Hepatocyte (in vitro differentiated cells): ENCODE measurements around the gene FBXW5. TPM values are rescaled to one million over a fixed set of nuclear protein-coding genes. Genes with fewer than 3 reads are reported as not detected.

Experiments used
- DNase-seq: peaks from one replicate; pipeline ENCODE4 v3.0.0-alpha.2; 2016; ENCODE audit warnings: low spot score
- H2AFZ ChIP-seq: fragments of 200-600 bp; sonication (generic); 2 replicates; pipeline ENCODE4 v1.6.0; 2016; ENCODE audit warnings: antibody characterized with exemption, mild to moderate bottlenecking
- H3K27ac ChIP-seq: fragments of 200-600 bp; sonication (generic); 2 replicates; pipeline ENCODE4 v1.5.1; 2016; ENCODE audit warnings: mild to moderate bottlenecking
- H3K27me3 ChIP-seq: fragments of 200-600 bp; sonication (generic); 2 replicates; pipeline ENCODE4 v1.6.1; 2016
- H3K36me3 ChIP-seq: fragments of 200-600 bp; sonication (generic); replicated peaks from 2 replicates; pipeline ENCODE4 v1.5.1; 2016; ENCODE audit warnings: low read depth; ENCODE audit not compliant: insufficient read depth
- H3K4me1 ChIP-seq: fragments of 200-600 bp; sonication (generic); 2 replicates; pipeline ENCODE4 v1.5.1; 2016; ENCODE audit warnings: mild to moderate bottlenecking, moderate library complexity; ENCODE audit not compliant: insufficient read depth
- H3K4me2 ChIP-seq: fragments of 200-600 bp; sonication (generic); 2 replicates; pipeline ENCODE4 v1.6.0; 2016
- H3K4me3 ChIP-seq: fragments of 200-600 bp; sonication (generic); 2 replicates; pipeline ENCODE4 v1.5.1; 2016; ENCODE audit warnings: mild to moderate bottlenecking
- H3K79me2 ChIP-seq: fragments of 200-600 bp; sonication (generic); 2 replicates; pipeline ENCODE4 v1.6.0; 2017; ENCODE audit warnings: mild to moderate bottlenecking
- H3K9me2 ChIP-seq: fragments of 200-600 bp; sonication (generic); replicated peaks from 2 replicates; pipeline ENCODE4 v1.6.0; 2017; ENCODE audit warnings: mild to moderate bottlenecking; ENCODE audit not compliant: insufficient read depth
- H3K9me3 ChIP-seq: fragments of 200-600 bp; sonication (generic); 2 replicates; pipeline ENCODE4 v1.5.1; 2016; ENCODE audit warnings: low read depth, mild to moderate bottlenecking
- H4K20me1 ChIP-seq: fragments of 200-600 bp; sonication (generic); 2 replicates; pipeline ENCODE4 v1.6.0; 2016; ENCODE audit warnings: mild to moderate bottlenecking; ENCODE audit not compliant: insufficient read depth, poor library complexity, severe bottlenecking
- CTCF ChIP-seq: fragments of 200-600 bp; sonication (generic); IDR thresholded peaks from 2 replicates; pipeline ENCODE4 v1.5.1; 2016; ENCODE audit warnings: antibody characterized with exemption, mild to moderate bottlenecking; ENCODE audit not compliant: poor library complexity
- EZH2 ChIP-seq: fragments of 200-600 bp; sonication (generic); IDR thresholded peaks from 2 replicates; pipeline ENCODE4 v1.6.1; 2016; ENCODE audit warnings: antibody characterized with exemption, mild to moderate bottlenecking, borderline replicate concordance
- EZH2phosphoT487 ChIP-seq: fragments of 200-600 bp; sonication (generic); IDR thresholded peaks from one replicate; pipeline ENCODE4 v1.6.1; 2018; ENCODE audit warnings: antibody characterized with exemption, mild to moderate bottlenecking, low read depth, moderate library complexity; ENCODE audit not compliant: unreplicated experiment, severe bottlenecking
- WGBS: methylation state at CpG from one replicate; pipeline ENCODE4 v1.1.6; 2016; ENCODE audit warnings: low lambda C conversion rate; ENCODE audit errors: missing lambda C conversion rate; 5-methylcytosine and 5-hydroxymethylcytosine counted together
- polyA plus RNA-seq: library from polyadenylated mRNA; unstranded; fragments of >200 nt; fragmentation: Nextera tagmentation; extraction: Ambion mirVana; gene quantifications from 2 replicates; pipeline ENCODE4 v1.2.1, GENCODE V29; 2016
- total RNA-seq: library from RNA; depleted of rRNA; stranded (reverse); fragments of >200 nt; gene quantifications from 2 replicates; pipeline ENCODE4 v1.2.3, GENCODE V29; 2014

FBXW5 gene
- total and polyA plus RNA-seq, 2 experiments from 2014 or later = 141 to 172 TPM

GRCh38 chr9:136969774-136970173 is 25.2 kb upstream of the FBXW5 start:
- Histone ChIP-seq H3K27ac (no peak overlapping the region), H2AFZ (no peak overlapping the region), H3K79me2 (no peaks in the 10 kb centered on the region), H3K9me2 (no peaks in the 10 kb centered on the region), H3K4me2 (no peak overlapping the region), H3K4me3 (no peak overlapping the region), H3K36me3 (no peaks in the 10 kb centered on the region), H3K9me3 (no peaks in the 10 kb centered on the region), H4K20me1 (no peaks in the 10 kb centered on the region), H3K4me1 (no peaks in the 10 kb centered on the region), H3K27me3 (no peaks in the 10 kb centered on the region)
- TF ChIP-seq CTCF (no peak), EZH2phosphoT487 (no peak), EZH2 (no peak)
- no peak for DNase-seq
- WGBS = 70% methylated on average over 4 of the region's 5 CpGs

- Histone ChIP-seq H2AFZ (no peak overlapping the region), H3K4me1 (no peaks in the 10 kb centered on the region), H3K27ac (no peak overlapping the region), H4K20me1 (no peaks in the 10 kb centered on the region), H3K79me2 (no peaks in the 10 kb centered on the region), H3K4me3 (no peak overlapping the region), H3K9me2 (no peaks in the 10 kb centered on the region), H3K27me3 (no peaks in the 10 kb centered on the region), H3K36me3 (no peaks in the 10 kb centered on the region), H3K4me2 (no peak overlapping the region), H3K9me3 (no peaks in the 10 kb centered on the region)
- TF ChIP-seq EZH2 (no peak), EZH2phosphoT487 (no peak), CTCF (no peak)
- DNase-seq = no peak
- 86% methylated on average over 16 of the region's 17 CpGs for WGBS
Measured at GRCh38 chr9:136969150-136969549, 24.6 kb upstream of the FBXW5 start.

- Histone ChIP-seq H3K79me2 (no peaks in the 10 kb centered on the region), H3K27ac (no peak overlapping the region), H2AFZ (no peak overlapping the region), H3K27me3 (no peaks in the 10 kb centered on the region), H3K4me1 (no peaks in the 10 kb centered on the region), H3K4me3 (no peak overlapping the region), H4K20me1 (no peaks in the 10 kb centered on the region), H3K36me3 (no peaks in the 10 kb centered on the region), H3K4me2 (no peak overlapping the region), H3K9me3 (no peaks in the 10 kb centered on the region), H3K9me2 (no peaks in the 10 kb centered on the region)
- no peak for DNase-seq
- WGBS = 88% methylated on average over 17 of the region's 17 CpGs
- TF ChIP-seq CTCF = no peak
Measured at GRCh38 chr9:136968333-136969127, 24.0 kb upstream of the FBXW5 start.
